ENCODE data around the gene MAP2. TPM values are rescaled to one million over a fixed set of nuclear protein-coding genes. Genes with fewer than 3 reads are reported as not detected.
"Not testable (repeated sequence)": the region's sequence is repeated elsewhere in the genome, so short reads cannot be mapped to it uniquely, and the experiment has no call there.

The MAP2 gene
- total RNA-seq, 1 donor from 2014 or later: 7.2 TPM

DNA sequence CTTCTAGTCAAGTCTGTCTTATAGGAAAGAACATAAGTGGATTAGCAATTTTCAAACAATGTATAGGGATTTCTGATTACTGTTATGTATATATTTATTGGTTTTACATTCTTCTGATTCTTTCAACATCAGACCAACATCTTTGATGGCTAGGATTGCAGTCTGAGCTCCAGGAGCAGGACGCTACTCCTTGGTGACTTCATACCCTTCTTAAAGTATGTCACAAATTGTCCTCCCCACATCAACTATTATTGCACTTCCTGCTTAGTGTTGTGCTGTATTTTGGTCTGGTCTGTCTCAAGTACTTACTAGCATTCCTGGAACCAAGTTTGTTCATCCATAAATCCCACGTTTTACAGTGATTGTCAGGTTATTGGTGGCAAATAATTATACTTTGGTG lies 49.0 kb downstream of the MAP2 start:
- H3K36me3 Mint-ChIP-seq (ENCODE audit: unreplicated experiment): no peaks in the 10 kb centered on the region
- no peak overlapping the region for H3K4me3 Mint-ChIP-seq (ENCODE audit: unreplicated experiment)
- no peaks in the 10 kb centered on the region for H3K9me3 Mint-ChIP-seq (ENCODE audit: unreplicated experiment)
- no peak for TF ChIP-seq CTCF (IDR thresholded peaks at IDR 0.05)
- no peak for DNase-seq (ENCODE audit: extremely low spot score, unreplicated experiment)
- no peaks in the 10 kb centered on the region for H3K27me3 Mint-ChIP-seq (ENCODE audit: unreplicated experiment)
- H3K27ac Mint-ChIP-seq (ENCODE audit: unreplicated experiment): peak overlapping the region; percentile 14
- peaks cover 24% of the 10 kb centered on the region for H3K4me1 Mint-ChIP-seq (ENCODE audit: unreplicated experiment)

GRCh38 chr2:209473930-209474419 lies 50.1 kb downstream of the MAP2 start:
- Mint-ChIP-seq H3K4me1 (ENCODE audit: unreplicated experiment) (peaks cover 24% of the 10 kb centered on the region), H3K27me3 (ENCODE audit: unreplicated experiment) (peaks cover 2% of the 10 kb centered on the region), H3K27ac (ENCODE audit: unreplicated experiment) (peak overlapping the region; percentile 29), H3K4me3 (ENCODE audit: unreplicated experiment) (no peak overlapping the region), H3K9me3 (ENCODE audit: unreplicated experiment) (no peaks in the 10 kb centered on the region), H3K36me3 (ENCODE audit: unreplicated experiment) (no peaks in the 10 kb centered on the region)
- no peak for TF ChIP-seq CTCF (IDR thresholded peaks at IDR 0.05)
- DNase-seq (ENCODE audit: extremely low spot score, unreplicated experiment): no peak

GRCh38 chr2:209474960-209475359 lies 51.1 kb downstream of the MAP2 start:
- Mint-ChIP-seq H3K27ac (ENCODE audit: unreplicated experiment) (no peak overlapping the region), H3K27me3 (ENCODE audit: unreplicated experiment) (peaks cover 2% of the 10 kb centered on the region), H3K4me1 (ENCODE audit: unreplicated experiment) (peaks cover 24% of the 10 kb centered on the region), H3K4me3 (ENCODE audit: unreplicated experiment) (no peak overlapping the region), H3K36me3 (ENCODE audit: unreplicated experiment) (no peaks in the 10 kb centered on the region), H3K9me3 (ENCODE audit: unreplicated experiment) (no peaks in the 10 kb centered on the region)
- no peak for TF ChIP-seq CTCF (IDR thresholded peaks at IDR 0.05)
- DNase-seq (ENCODE audit: extremely low spot score, unreplicated experiment): no peak

DNA sequence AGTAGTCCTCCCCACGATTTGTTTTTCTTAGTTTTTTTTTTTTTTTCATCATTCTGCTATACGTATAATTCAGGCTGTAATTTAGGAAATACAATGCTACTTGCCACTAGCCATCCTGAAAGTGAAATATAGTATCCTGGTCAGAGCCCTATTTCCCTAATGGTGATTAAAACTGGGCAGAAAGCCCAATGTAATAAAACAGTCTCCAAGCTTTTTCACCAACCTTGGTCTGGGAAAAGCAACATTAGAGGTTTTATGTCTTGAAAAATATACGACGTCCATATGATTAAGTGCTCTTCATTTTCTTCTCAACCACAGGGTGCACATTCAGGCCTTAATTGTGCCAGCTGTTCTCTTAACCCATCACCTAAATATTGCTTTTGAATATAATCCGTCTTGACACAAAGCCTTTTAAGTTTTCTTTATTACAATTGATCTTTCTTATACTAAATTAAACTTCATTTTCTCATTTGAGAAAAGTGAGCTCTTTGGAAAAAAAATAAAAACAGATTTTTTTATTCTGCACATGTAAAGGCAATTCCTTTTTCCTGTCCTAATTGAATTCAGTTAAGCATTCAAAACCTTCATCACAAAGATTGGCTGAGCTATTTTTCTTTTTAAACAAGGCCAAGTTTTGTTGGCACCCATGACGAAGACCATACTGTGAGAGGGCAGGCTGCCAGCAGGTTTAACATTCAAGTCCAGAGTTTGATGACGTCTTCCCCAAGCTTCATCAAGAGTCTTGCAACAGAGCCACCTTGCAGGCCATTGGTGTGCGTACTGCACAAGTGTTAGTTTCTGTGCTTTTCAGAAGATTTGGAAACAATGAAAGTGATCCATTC lies 52.7 kb downstream of the MAP2 start:
- peaks cover 2% of the 10 kb centered on the region for H3K27me3 Mint-ChIP-seq (ENCODE audit: unreplicated experiment)
- H3K27ac Mint-ChIP-seq (ENCODE audit: unreplicated experiment): no peak overlapping the region
- H3K36me3 Mint-ChIP-seq (ENCODE audit: unreplicated experiment): no peaks in the 10 kb centered on the region
- no peak for DNase-seq (ENCODE audit: extremely low spot score, unreplicated experiment)
- no peaks in the 10 kb centered on the region for H3K9me3 Mint-ChIP-seq (ENCODE audit: unreplicated experiment)
- no peak overlapping the region for H3K4me3 Mint-ChIP-seq (ENCODE audit: unreplicated experiment)
- TF ChIP-seq CTCF (IDR thresholded peaks at IDR 0.05): no peak
- H3K4me1 Mint-ChIP-seq (ENCODE audit: unreplicated experiment): peaks cover 24% of the 10 kb centered on the region

DNA sequence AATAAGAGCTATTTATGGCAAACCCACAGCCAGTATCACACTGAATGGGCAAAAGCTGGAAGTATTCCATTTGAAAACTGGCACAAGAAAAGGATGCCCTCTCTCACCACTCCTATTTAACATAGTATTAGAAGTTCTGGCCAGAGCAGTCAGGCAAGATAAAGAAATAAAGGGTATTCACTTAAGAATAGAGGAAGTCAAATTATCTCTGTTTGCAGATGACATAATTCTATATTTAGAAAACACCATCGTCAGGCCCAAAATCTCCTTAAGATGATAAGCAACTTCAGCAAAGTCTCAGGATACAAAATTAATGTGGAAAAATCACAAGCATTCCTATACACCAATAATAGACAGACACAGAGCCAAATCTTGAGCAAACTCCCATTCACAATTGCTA lies 68.4 kb downstream of the MAP2 start:
- not testable (repeated sequence) for H3K27me3 Mint-ChIP-seq (ENCODE audit: unreplicated experiment); DNase-seq (ENCODE audit: extremely low spot score, unreplicated experiment); H3K4me3 Mint-ChIP-seq (ENCODE audit: unreplicated experiment); H3K27ac Mint-ChIP-seq (ENCODE audit: unreplicated experiment); H3K36me3 Mint-ChIP-seq (ENCODE audit: unreplicated experiment)
- H3K9me3 Mint-ChIP-seq (ENCODE audit: unreplicated experiment): peaks cover 23% of the 10 kb centered on the region
- H3K4me1 Mint-ChIP-seq (ENCODE audit: unreplicated experiment): peaks cover 22% of the 10 kb centered on the region

DNA sequence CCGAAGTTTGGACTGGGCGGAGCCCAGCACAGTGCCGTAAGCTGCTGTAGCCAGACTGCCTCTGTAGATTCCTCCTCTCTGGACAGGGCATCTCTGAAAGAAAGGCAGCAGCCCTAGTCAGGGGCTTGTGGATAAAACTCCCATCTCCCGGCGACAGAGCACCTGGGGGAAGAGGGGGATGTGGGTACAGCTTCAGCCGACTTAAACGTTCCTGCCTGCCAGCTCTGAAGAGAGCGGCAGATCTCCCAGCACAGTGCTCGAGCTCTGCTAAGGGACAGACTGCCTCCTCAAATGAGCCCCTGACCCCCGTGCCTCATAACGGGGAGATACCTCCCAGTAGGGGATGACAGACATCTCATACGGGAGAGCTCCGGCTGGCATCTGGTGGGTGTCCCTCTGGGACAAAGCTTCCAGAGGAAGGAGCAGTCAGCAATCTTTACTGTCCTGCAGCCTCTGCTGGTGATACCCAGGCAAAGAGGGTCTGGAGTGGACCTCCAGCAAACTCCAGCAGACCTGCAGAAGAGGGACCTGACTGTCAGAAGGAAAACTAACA lies 71.3 kb downstream of the MAP2 start:
- Mint-ChIP-seq H3K27ac (ENCODE audit: unreplicated experiment) (peak overlapping the region; percentile 75), H3K36me3 (ENCODE audit: unreplicated experiment) (peaks cover 12% of the 10 kb centered on the region), H3K9me3 (ENCODE audit: unreplicated experiment) (peaks cover 28% of the 10 kb centered on the region), H3K4me1 (ENCODE audit: unreplicated experiment) (peaks cover 26% of the 10 kb centered on the region)
- not testable (repeated sequence) for DNase-seq (ENCODE audit: extremely low spot score, unreplicated experiment); H3K4me3 Mint-ChIP-seq (ENCODE audit: unreplicated experiment); H3K27me3 Mint-ChIP-seq (ENCODE audit: unreplicated experiment)

Data from osteocyte (in vitro differentiated cells).